ENCODE data around the gene LRRC9. TPM values are rescaled to one million over a fixed set of nuclear protein-coding genes. Genes with fewer than 3 reads are reported as not detected.

Gene LRRC9
- total RNA-seq (2014; rRNA removed) (not detected in 2 replicates), Bru-seq, nascent RNA (percentile 10 among the genes with signal in this experiment), BruChase-seq, experiment 1, labeled RNA remaining after a 6-hour chase (percentile 5 among the genes with signal in this experiment), BruChase-seq, experiment 2, labeled RNA remaining after a 2-hour chase (percentile 9 among the genes with signal in this experiment)
- long read RNA-seq, partial matches to known transcripts, result 0 of 1 reads
- long read RNA-seq, other reads (novel, unspliced or antisense), result 1 of 1 reads

GRCh38 chr14:59919570-59920377 lies at the start of gene LRRC9:
TSS of gene LRRC9 (plus strand) at chr14:59920144.
- CTCF ChIA-PET, result no interaction called here
- H3K4me2 ChIP-seq (ENCODE audit: low read length), result peak within 1 kb of the TSS; percentile 38
- intact Hi-C loops (cut with micrococcal nuclease), result loop anchor here (2.0 kb wide), 1 partner anchor 413 kb away; no protein-coding TSS in a partner anchor

GRCh38 chr14:59870277-59871165 lies 49.4 kb upstream of the LRRC9 start, which contains the start of gene RTN1:
TSS of gene RTN1 (minus strand) at chr14:59870776. CDS start at chr14:59870630, 146 bp downstream.
- DNase-seq (peak; percentile 81), ATAC-seq (peak; percentile 96)
- Histone ChIP-seq H3K27ac (ENCODE audit: low read length) (no peak within 1 kb of the TSS), H3K9me3 (ENCODE audit: low read length) (no peaks in the 10 kb centered on the region), H3K4me2 (ENCODE audit: low read length) (peak within 1 kb of the TSS; percentile 93), H3K9ac (ENCODE audit: low read length) (no peak within 1 kb of the TSS), H2AFZ (ENCODE audit: low read length) (peak within 1 kb of the TSS; percentile 90), H3K4me3 (ENCODE audit: low read length) (peak within 1 kb of the TSS; percentile 69), H3K27me3 (ENCODE audit: low read length) (peaks cover 89% of the 10 kb centered on the region), H3K4me1 (ENCODE audit: insufficient read depth, low read length) (peaks cover 13% of the 10 kb centered on the region), H3F3A (ENCODE audit: low read length, unreplicated experiment) (no peaks in the 10 kb centered on the region), H3K36me3 (ENCODE audit: low read depth, low read length) (no peaks in the 10 kb centered on the region), H4K20me1 (ENCODE audit: low read length) (no peaks in the 10 kb centered on the region), H3K9me2 (replicated peaks; ENCODE audit: low read length) (no peaks in the 10 kb centered on the region), H3K79me2 (ENCODE audit: low read length) (no peaks in the 10 kb centered on the region)
- BruUV-seq (replicated peaks), result no TSS peak
- ChIA-PET CTCF (interaction anchor here (0.5 to 0.7 kb wide), 3 partner anchors 31 to 751 kb away, joined by 3 to 4 read pairs (median 3); no protein-coding TSS in a partner anchor), POLR2A (ENCODE audit: unreplicated experiment) (no interaction called here)
- intact Hi-C loops (cut with micrococcal nuclease), result no loop called here
- TF ChIP-seq CTCF (conservative IDR thresholded peaks at IDR 0.05; ENCODE audit: low read depth, low read length), result 0 out of 2 replicates have a peak, but pooled peaks have one; percentile 19
- TF ChIP-seq EZH2 (IDR thresholded peaks at IDR 0.05; ENCODE audit: low read length, unreplicated experiment), result peak; percentile 100
- TF ChIP-seq EZH2phosphoT487 (IDR thresholded peaks at IDR 0.05; ENCODE audit: borderline replicate concordance, low read length), result peak; percentile 88; the same call in 1 of the 2 replicates

More at GRCh38 chr14:59919570-59920377, at the start of gene LRRC9:
- no peaks in the 10 kb centered on the region; the same call in 1 of the 2 replicates for H4K20me1 ChIP-seq (ENCODE audit: low read length)
- no peaks in the 10 kb centered on the region for H3K9me3 ChIP-seq (ENCODE audit: low read length)
- peak within 1 kb of the TSS; percentile 20; the same call in 1 of the 2 replicates for H3K4me3 ChIP-seq (ENCODE audit: low read length)
- TF ChIP-seq EZH2phosphoT487 (IDR thresholded peaks at IDR 0.05; ENCODE audit: borderline replicate concordance, low read length) (peak; percentile 50; the same call in 1 of the 2 replicates), EZH2 (IDR thresholded peaks at IDR 0.05; ENCODE audit: low read length, unreplicated experiment) (peak; percentile 63), CTCF (conservative IDR thresholded peaks at IDR 0.05; ENCODE audit: low read depth, low read length) (no peak)
- no peak within 1 kb of the TSS for H3K27ac ChIP-seq (ENCODE audit: low read length)
- H3K79me2 ChIP-seq (ENCODE audit: low read length), result no peaks in the 10 kb centered on the region
- no TSS peak for BruUV-seq (replicated peaks)
- H3K4me1 ChIP-seq (ENCODE audit: insufficient read depth, low read length), result peaks cover 5% of the 10 kb centered on the region; the same call in 1 of the 2 replicates
- no peaks in the 10 kb centered on the region for H3K9me2 ChIP-seq (replicated peaks; ENCODE audit: low read length)
- no peaks in the 10 kb centered on the region for H3K36me3 ChIP-seq (ENCODE audit: low read depth, low read length)
- H3F3A ChIP-seq (ENCODE audit: low read length, unreplicated experiment), result no peaks in the 10 kb centered on the region
- ATAC-seq (peak; percentile 16; the same call in 1 of the 2 replicates), DNase-seq (no peak)
- H3K27me3 ChIP-seq (ENCODE audit: low read length), result peaks cover 81% of the 10 kb centered on the region
- H3K9ac ChIP-seq (ENCODE audit: low read length), result no peak within 1 kb of the TSS
- peak within 1 kb of the TSS; percentile 23; the same call in 1 of the 2 replicates for H2AFZ ChIP-seq (ENCODE audit: low read length)
- POLR2A ChIA-PET (ENCODE audit: unreplicated experiment), result no interaction called here

Measured in PC-3 (cell line).